ENCODE results near the gene KRT72. TPM values are rescaled to one million over a fixed set of nuclear protein-coding genes. Genes with fewer than 3 reads are reported as not detected.

KRT72 gene
- total RNA-seq, 1 experiment from 2014 or later, result 0.17 TPM

DNA sequence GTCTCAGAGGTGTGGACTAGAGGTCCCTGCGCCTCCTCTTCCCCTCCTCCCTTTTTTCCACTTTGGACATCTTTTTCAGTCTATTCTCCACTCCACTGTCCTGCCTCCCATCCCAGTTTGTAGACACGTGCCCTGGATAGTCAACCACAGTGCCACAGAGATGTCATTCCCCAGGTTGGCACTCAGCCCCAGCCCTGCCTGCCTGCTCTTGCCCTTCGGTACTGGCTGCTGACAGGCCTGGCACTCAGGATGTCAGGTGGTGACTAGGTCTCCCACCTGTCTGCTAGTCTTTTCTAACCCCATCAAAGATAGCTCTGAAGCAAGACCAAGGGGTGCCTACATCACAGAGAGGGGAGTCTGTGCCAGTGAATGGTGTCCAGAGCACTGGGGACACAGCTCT, 64.2 kb downstream of the KRT72 start:
- DNase-seq (ENCODE audit: low read depth, low spot score), result no peak
- no peak for ATAC-seq
- TF ChIP-seq CBX3 (IDR thresholded peaks at IDR 0.05; ENCODE audit: low read depth), result no peak
- no peak for TF ChIP-seq JUND (IDR thresholded peaks at IDR 0.05)
- no peak for TF ChIP-seq POLR2A (IDR thresholded peaks at IDR 0.05; ENCODE audit: borderline replicate concordance, extremely low read depth, insufficient read depth, insufficient read length)
- TF ChIP-seq YY1 (IDR thresholded peaks at IDR 0.05; ENCODE audit: extremely low read depth, insufficient replicate concordance, low read depth, low read length), result no peak
- TF ChIP-seq, protein P1, sequence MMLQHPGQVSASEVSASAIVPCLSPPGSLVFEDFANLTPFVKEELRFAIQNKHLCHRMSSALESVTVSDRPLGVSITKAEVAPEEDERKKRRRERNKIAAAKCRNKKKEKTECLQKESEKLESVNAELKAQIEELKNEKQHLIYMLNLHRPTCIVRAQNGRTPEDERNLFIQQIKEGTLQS (IDR thresholded peaks at IDR 0.05), result no peak
- TF ChIP-seq EGR1 (IDR thresholded peaks at IDR 0.05; ENCODE audit: low read depth), result no peak
- Histone ChIP-seq H3K4me3 (replicated peaks in 1 of 2; ENCODE audit: low read depth in 1 of 2, low read length in 2 of 2) (no peak overlapping the region), H3K9ac (ENCODE audit: low read length) (no peak overlapping the region), H3K27me3 (ENCODE audit: insufficient read depth, low read length) (no peaks in the 10 kb centered on the region), H3K9me2 (ENCODE audit: insufficient read depth) (no peaks in the 10 kb centered on the region), H3K4me1 (ENCODE audit: control insufficient read depth in 1 of 2, insufficient read depth in 2 of 2, low read length in 2 of 2) (peaks cover 13 to 15% of the 10 kb centered on the region in 2 experiments), H3K36me3 (ENCODE audit: control insufficient read depth in 1 of 2, insufficient read depth in 2 of 2, low read length in 2 of 2) (no peaks in the 10 kb centered on the region), H2AFZ (ENCODE audit: low read depth, low read length, poor library complexity, severe bottlenecking) (no peak overlapping the region), H3K79me2 (ENCODE audit: insufficient read depth, low read length) (no peaks in the 10 kb centered on the region), H3K9me3 (ENCODE audit: control insufficient read depth in 1 of 2, insufficient read depth in 1 of 2, low read depth in 1 of 2, low read length in 2 of 2) (no peaks in the 10 kb centered on the region), H4K20me1 (ENCODE audit: insufficient read depth) (no peaks in the 10 kb centered on the region), H3K4me2 (ENCODE audit: low read length) (no peak overlapping the region), H3K27ac (ENCODE audit: low read depth, low read length) (no peak overlapping the region)
- intact Hi-C loops (cut with micrococcal nuclease), result no loop called here
- RAD21 ChIA-PET (ENCODE audit: low non-redundant PET in 1 of 2, low total read pairs in 2 of 2, uncharacterized antibody in 2 of 2, unreplicated experiment in 2 of 2), result no interaction called here
- POLR2A ChIA-PET, result no interaction called here
- CTCF ChIA-PET, result no interaction called here
- BruUV-seq (replicated peaks), result no TSS peak

Other genes starting within 250 kb of the KRT72 start
- gene KRT85, start 234.0 kb downstream of the KRT72 start, total RNA-seq (2021; ENCODE audit: unreplicated experiment), result not detected
- not detected for gene KRT84, start 215.8 kb downstream of the KRT72 start, total RNA-seq (2021; ENCODE audit: unreplicated experiment)
- not detected for gene KRT82, start 195.1 kb downstream of the KRT72 start, total RNA-seq (2021; ENCODE audit: unreplicated experiment)
- gene KRT75, start 167.1 kb downstream of the KRT72 start, total RNA-seq (2021; ENCODE audit: unreplicated experiment), result not detected
- not detected for gene KRT6B, start 149.3 kb downstream of the KRT72 start, total RNA-seq (2021; ENCODE audit: unreplicated experiment)
- gene KRT6C, start 127.7 kb downstream of the KRT72 start, total RNA-seq (2021; ENCODE audit: unreplicated experiment), result not detected
- 0.66 TPM for gene KRT6A, start 108.2 kb downstream of the KRT72 start, total RNA-seq (2021; ENCODE audit: unreplicated experiment)
- 0.44 TPM for gene KRT5, start 81.1 kb downstream of the KRT72 start, total RNA-seq (2021; ENCODE audit: unreplicated experiment)
- not detected for gene KRT71, start 48.3 kb downstream of the KRT72 start, total RNA-seq (2021; ENCODE audit: unreplicated experiment)
- gene KRT74, start 27.6 kb downstream of the KRT72 start, total RNA-seq (2021; ENCODE audit: unreplicated experiment), result not detected
- gene KRT73, start 17.1 kb upstream of the KRT72 start, total RNA-seq (2021; ENCODE audit: unreplicated experiment), result not detected
- not detected for gene KRT2, start 50.7 kb upstream of the KRT72 start, total RNA-seq (2021; ENCODE audit: unreplicated experiment)
- gene KRT1, start 78.9 kb upstream of the KRT72 start, total RNA-seq (2021; ENCODE audit: unreplicated experiment), result 0.20 TPM
- gene KRT77, start 102.1 kb upstream of the KRT72 start, total RNA-seq (2021; ENCODE audit: unreplicated experiment), result not detected
- gene KRT76, start 175.9 kb upstream of the KRT72 start, total RNA-seq (2021; ENCODE audit: unreplicated experiment), result not detected
- not detected for gene KRT3, start 194.7 kb upstream of the KRT72 start, total RNA-seq (2021; ENCODE audit: unreplicated experiment)
- not detected for gene KRT4, start 212.7 kb upstream of the KRT72 start, total RNA-seq (2021; ENCODE audit: unreplicated experiment)
- gene KRT79, start 232.8 kb upstream of the KRT72 start, total RNA-seq (2021; ENCODE audit: unreplicated experiment), result not detected
- not detected for gene KRT78, start 247.5 kb upstream of the KRT72 start, total RNA-seq (2021; ENCODE audit: unreplicated experiment)

Measured in HCT116 (cell line).